GM19238 (cell line): ENCODE results near the gene TMEM239.
"Not testable (repeated sequence)": the region's sequence is repeated elsewhere in the genome, so short reads cannot be mapped to it uniquely, and the experiment has no call there.

Experiments used
- DNase-seq: peaks from one replicate; pipeline ENCODE4 v3.0.0; 2011; ENCODE audit warnings: low spot score; ENCODE audit not compliant: insufficient read length

Gene TMEM239

DNA sequence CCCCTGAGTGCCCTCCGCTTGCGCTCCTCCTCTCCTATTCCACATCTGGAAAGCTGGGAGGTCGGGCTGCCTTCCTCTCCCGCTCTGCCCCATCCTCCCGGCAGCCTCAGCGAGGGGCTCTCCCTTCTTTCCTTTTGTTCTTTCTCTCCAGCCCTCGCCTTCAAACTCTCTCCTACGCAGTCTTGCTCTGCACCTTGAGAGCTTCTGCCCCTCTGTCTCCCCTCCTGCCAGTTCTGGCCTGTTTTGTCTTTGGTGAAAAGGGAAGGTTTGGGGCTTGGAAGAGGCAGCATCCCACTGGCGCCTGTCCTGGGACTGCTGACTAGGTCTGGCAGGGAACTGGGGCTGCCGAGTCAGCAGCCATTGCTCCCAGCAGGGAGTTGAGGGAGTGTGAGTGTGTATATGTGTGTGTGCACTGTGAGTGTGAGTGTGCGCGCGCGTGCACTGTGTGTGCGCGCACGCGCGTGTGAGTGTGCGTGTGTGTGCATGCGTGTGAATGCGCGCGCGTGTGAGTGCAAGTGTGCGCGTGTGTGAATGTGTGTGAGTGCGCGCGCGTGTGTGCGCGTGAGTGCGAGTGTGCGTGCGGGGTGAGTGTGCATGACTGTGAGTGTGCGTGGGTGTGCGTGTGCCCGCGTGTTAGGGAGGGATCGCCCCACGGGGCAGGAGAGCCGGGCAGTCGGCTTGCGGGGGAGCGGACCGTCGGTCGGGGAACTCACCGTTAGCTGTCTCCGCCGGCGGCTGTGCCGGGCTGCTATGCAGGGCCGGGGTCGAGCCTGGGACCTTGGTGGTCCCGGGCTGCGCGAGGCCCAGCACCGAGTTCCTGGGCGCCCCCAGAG, 16.3 kb upstream of the TMEM239 start:
- peak; percentile 45 for DNase-seq

DNA sequence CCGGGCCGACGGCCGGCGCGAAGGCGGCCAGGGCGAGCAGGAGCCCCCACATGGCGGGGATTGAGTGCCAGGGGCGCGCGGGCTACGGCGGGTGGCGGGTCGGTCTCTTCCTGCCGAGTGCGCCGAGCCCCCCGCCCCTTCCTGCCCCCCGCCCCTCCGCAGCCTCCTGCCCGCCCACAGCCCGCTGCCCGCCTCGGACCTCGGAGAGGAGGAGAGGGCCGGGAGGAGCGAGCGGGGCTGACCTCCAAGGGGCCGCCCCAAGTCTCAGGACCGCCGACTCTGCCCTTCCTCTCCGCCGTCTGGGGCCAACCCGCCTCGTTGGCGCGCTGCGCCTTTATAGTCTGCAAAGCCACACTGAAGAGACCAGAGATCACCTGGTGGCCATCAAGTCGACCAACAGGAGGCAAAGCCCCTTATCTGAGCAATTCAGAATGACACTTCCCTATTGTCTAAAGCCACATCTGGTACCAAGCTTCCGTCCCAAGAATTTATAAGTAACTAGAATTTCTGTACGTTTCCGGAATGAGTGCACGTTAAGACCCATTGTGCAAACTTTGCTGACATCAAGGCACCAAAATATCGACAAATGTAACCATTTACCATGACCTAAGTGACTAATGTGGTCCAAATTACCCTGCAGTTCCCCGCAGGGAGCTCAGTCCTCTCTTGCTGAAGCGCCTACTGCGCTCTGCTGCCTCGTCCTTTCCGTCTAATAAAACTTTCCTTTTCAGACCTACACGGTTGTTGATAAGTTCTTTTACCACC, 15.5 kb upstream of the TMEM239 start, which contains the start of gene CPXM1:
TSS of gene CPXM1 (minus strand) at position 107 of the 765 bp plus-strand sequence. CDS start at position 52, 55 bp downstream.
- DNase-seq, result peak; percentile 69

DNA sequence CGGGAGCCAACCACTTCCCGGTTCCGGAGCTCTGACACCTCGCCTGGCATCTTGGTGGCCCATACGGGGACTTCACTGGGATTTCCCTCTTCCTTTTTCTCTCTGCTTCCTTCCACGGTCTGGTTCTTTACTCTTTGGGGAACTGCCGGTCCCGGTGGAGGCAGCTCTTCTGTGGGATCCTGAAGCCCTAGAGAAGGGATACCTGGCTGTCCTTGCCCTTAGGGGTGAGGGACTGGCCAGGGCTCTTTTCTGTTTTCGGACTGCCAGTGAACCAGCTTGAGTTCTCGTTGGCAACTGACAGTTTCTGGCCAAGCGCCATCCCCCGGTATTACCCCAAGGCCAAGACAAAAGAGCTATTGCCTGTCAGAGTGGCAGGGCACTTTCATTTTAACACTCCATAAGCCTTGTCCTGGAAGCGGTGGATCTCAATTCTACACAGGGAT, 14.9 kb upstream of the TMEM239 start:
- peak; percentile 29 for DNase-seq

GRCh38 chr20:2804041-2804828, 11.9 kb upstream of the TMEM239 start:
- no peak for DNase-seq

DNA sequence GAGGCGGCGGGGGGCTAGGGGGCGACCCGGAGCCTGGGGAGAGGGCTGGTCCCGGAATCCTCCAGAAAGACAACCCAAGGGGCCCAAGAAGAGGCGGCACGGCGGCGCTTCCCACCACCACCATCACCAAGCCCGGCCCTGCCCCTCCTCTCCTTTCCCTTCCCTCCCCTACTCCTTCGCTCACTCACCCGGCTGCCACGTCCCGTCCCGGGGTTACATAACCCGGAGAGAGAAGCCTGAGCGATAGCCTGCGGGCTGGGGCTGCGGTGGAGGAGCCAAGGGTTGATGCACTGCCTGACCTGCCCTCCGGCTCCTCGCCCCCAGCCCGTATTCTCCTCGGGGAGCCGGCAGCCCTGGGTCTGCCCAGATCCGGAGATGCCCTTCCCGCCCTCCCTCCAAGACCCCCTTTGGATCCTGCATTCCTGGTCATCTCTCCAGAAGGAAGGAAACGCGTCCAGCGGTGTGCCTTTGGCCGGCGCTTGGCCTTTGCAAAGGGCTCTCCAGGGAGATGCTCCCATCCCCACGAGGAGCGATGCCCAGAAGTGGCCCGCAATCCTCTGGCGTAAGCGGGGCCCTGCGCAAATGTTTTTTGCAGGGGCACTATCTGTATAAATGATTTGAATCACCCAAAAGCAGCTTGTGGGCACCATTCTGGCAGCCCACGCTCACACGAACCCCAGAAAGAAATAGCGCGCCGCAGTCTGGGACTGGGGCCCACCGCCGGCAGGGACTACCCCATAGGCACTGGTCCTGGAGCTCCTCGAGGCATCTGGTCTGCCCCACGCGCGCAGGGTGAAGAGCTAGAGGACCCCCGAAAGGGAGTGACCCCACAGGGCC, 11.1 kb upstream of the TMEM239 start:
- no peak for DNase-seq

DNA sequence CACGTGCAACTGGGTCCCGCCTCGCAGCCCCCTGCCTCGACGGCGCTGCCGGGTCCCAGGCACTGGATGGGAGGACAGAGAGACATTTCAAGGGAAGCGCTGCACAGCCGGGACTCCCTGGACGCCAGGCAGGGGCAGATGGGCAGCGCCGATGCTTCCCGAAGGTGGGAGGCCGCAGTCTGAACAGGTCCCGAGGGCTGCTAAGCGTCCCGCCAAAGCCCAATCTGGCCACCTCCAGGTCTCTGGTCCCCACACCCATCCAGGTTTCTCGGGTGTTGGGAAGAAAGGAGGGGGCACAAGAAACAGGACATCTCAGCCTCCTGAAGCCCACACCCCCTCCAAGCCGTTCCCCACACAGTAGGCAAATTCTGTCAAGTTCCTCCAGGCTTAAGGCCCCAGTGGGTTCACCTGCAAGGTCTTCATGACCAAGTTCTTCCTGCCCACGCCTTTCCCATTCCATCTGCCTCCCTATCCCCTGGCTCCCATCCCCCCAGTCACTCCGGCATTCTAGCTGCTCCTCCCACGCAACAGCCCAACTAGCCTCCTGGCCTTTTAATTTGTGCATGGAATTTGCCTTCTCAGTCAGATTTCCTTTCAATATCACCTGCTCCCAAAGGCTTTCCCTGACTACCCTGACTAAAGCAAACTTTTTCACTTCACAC, 10.3 kb upstream of the TMEM239 start:
- DNase-seq, result no peak

DNA sequence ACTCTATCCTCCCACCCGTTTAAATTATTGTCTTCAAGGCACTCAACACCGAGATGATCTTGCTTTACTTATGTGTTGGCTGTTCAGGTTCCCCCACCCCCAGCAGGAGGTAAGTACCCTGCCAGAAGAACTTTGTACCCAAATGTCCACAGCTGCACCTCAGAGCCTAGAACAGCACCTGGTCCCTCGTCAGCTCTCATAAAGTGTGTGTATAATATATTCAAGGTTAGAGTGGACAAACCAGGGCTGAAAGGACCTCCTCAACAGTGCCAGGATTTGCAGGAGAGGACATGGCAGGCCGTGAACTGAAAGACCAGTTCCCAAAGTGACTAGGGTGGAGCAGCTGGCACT, 9.8 kb upstream of the TMEM239 start:
- no peak for DNase-seq

GRCh38 chr20:2807019-2807418, 9.1 kb upstream of the TMEM239 start:
- DNase-seq, result no peak

DNA sequence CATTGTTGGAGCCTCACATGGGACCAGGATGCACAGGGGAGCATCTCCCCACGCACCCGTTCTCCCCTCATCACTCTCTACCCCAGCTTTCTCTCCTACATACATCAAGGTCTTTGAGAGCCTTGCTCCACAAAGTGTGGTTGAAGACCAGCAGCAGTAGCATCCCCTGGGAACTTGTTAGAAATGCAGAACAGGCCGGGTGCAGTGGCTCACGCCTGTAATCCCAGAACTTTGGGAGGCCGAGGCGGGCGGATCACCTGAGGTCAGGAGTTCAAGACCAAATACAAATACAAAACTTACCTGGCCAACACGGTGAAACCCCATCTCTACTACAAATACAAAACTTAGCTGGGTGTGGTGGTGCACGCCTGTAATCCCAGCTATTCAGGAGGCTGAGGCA, 8.2 kb upstream of the TMEM239 start:
- DNase-seq, result not testable (repeated sequence)

GRCh38 chr20:2809690-2810089, 6.5 kb upstream of the TMEM239 start:
- DNase-seq, result no peak

DNA sequence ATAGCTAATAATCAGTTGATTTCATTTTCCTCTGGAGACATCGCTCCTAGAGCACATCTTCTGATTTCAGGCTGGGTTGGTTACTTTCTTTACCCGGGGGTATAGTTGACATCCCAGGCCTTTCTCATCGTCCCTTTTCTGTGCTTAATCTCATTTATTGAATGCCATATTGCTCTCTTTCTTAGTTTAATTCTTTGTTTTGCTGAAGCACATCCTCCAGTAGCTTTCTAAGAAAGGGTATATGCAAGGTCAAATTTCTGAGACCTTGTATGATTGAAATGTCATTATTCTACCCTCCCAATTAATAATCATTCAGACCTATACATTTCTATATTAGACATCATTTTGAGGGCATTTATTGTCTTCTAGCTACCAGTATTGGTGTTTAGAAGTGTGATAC, 4.0 kb upstream of the TMEM239 start:
- no peak for DNase-seq

GRCh38 chr20:2814076-2814475, 2.1 kb upstream of the TMEM239 start:
- no peak for DNase-seq

DNA sequence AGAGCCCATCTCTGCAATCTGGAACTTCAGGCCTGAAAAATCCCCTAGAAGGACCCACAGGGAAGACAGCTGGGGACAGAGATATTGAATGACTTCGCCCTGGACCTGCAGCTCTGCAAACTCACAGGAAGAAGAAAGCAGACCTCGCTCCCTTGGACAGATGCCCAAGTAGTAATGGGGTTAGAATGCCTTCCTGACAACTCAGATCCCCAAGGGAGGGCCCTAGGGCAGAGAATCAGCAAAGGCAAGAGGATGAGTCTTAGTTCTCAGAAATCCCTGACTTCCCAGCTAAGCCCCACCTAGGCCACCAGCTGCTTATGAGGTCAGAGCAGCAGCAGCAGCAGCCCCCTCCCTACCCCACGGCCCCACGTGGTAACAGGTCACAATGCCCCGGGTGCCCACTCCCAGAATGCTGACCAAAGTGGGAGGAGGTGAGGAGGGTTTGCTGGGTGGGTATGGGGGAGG, 1.5 kb upstream of the TMEM239 start, which contains the start of gene C20orf141:
TSS of gene C20orf141 (plus strand) at position 401 of the 465 bp plus-strand sequence. CDS start 198 bp downstream, outside the sequence.
- DNase-seq, result no peak

DNA sequence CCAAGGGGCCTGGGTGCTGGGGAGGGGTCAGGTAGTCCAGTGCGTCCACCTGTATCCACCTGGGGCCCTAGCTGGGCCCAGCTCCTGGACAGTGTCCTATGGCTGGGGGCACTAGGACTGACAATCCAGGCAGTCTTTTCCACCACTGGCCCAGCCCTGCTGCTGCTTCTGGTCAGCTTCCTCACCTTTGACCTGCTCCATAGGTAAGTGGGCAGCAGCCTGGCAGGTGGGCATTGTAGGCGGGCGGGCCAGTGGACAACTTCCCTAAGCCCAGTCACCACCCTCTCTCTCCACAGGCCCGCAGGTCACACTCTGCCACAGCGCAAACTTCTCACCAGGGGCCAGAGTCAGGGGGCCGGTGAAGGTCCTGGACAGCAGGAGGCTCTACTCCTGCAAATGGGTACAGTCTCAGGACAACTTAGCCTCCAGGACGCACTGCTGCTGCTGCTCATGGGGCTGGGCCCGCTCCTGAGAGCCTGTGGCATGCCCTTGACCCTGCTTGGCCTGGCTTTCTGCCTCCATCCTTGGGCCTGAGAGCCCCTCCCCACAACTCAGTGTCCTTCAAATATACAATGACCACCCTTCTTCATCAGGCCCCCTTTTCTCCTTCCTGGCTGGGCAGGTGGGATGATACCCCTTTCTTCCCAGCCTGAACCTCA, 793 bp upstream of the TMEM239 start:
- DNase-seq, result no peak

DNA sequence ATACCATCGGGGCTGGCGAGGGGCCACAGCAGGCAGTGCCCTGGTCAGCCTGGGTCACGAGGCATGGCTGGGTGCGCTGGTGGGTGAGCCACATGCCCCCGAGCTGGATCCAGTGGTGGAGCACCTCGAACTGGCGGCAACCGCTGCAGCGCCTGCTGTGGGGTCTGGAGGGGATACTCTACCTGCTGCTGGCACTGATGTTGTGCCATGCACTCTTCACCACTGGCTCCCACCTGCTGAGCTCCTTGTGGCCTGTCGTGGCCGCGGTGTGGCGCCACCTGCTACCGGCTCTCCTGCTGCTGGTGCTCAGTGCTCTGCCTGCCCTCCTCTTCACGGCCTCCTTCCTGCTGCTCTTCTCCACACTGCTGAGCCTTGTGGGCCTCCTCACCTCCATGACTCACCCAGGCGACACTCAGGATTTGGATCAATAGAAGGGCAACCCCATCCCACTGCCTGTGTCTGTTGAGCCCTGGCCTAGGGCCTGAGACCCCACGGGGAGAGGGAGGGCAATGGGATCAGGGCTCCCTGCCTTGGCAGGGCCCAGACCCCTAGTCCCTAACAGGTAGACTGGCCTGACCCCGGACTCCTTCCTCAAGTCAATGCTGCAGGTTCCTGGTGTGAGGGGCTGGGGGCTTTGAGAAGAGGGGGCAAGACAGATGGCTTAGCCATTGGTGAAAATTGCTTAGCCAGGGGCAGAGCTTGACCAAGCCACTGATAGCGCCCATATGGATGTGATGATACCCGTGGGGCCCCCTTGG, 598 bp downstream of the TMEM239 start:
- no peak for DNase-seq

DNA sequence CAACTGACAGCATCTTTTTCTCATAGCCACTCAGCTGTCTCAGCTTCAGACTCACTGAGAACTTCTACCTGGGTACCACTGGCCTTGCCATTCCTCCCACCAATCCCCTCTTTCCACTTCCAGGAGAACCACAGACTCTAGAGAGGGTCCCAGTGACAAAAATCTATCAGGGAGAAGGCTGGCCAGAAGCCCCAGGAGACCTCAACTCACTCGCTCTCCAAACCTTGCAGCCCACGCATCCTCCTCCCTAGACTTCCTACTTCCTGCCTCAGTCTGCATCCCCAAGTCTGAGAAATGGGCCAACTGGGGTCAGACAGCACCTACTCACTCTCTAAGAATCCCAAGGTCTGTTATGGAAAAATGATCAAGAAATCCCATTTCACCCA, 1.2 kb downstream of the TMEM239 start:
- no peak for DNase-seq

DNA sequence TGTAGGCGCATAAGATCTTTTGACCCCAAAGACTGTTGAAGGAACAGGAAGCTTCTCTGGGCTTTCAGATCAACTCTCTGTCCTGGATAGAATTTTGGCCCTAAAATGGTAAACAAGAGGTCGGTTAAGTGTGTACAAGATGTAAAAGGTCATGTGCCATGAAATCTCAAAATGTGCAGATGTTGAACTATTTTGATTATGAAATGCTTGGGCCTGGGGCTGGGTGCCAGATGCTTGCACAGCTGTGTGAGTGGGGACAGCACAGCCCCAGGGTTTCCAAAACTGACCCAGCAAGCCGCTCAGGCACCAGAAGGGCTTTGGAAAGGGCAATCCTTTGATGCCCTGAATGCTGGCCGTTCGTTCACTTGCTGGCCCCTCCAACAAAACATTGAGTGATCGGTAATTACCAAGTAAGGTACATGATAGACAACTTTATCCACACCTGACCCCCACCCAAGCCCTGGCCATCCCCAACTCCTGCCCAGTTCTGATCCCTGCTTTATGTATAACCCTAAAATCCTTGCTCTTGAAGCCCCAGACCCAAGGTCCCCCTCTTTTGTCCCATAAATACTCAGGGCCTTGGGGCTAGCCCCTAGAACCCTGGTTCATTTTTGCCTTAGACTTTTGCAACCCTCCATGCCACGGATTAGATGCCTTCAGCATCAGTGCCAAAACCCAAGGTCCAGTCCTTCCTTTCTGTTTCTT, 1.9 kb downstream of the TMEM239 start:
- no peak for DNase-seq
